RCC 7860 (cell line): ENCODE measurements around the gene PPARA.

ENCODE experiments used
- DNase-seq: peaks from one replicate; pipeline ENCODE4 v3.0.0-alpha.2; 2015; ENCODE audit warnings: low spot score
- FAIRE-seq: peaks from 2 replicates; lab custom pipeline; 2012; peaks lifted over from hg19 to GRCh38; lab: Jason Lieb, UNC

Gene PPARA

GRCh38 chr22:46140989-46141928, 9.1 kb upstream of the PPARA start:
- no peak for FAIRE-seq
- no peak for DNase-seq

- DNase-seq: no peak
- no peak for FAIRE-seq
Observed at GRCh38 chr22:46142548-46143490, 7.5 kb upstream of the PPARA start.

GRCh38 chr22:46143491-46144147, 6.7 kb upstream of the PPARA start:
- DNase-seq: no peak
- FAIRE-seq: no peak

GRCh38 chr22:46145361-46145851, 4.9 kb upstream of the PPARA start:
- FAIRE-seq (no peak), DNase-seq (no peak)

GRCh38 chr22:46145896-46146295, 4.4 kb upstream of the PPARA start:
- no peak for DNase-seq
- FAIRE-seq: no peak

GRCh38 chr22:46146329-46146728, 4.0 kb upstream of the PPARA start:
- FAIRE-seq: no peak
- no peak for DNase-seq

- no peak for DNase-seq
- no peak for FAIRE-seq
Observed at GRCh38 chr22:46147061-46147460, 3.3 kb upstream of the PPARA start.

GRCh38 chr22:46147471-46148267, 2.7 kb upstream of the PPARA start:
- no peak for DNase-seq
- FAIRE-seq: no peak

- DNase-seq: no peak
- no peak for FAIRE-seq
Observed at GRCh38 chr22:46148336-46148735, 2.0 kb upstream of the PPARA start.

- DNase-seq: no peak
- no peak for FAIRE-seq
Observed at GRCh38 chr22:46148816-46149511, 1.4 kb upstream of the PPARA start.

GRCh38 chr22:46149512-46150033, 753 bp upstream of the PPARA start:
- DNase-seq (no peak), FAIRE-seq (no peak)

- no peak for FAIRE-seq
- no peak for DNase-seq
Observed at GRCh38 chr22:46150655-46151477, 540 bp downstream of the PPARA start.

GRCh38 chr22:46153930-46154329, 3.6 kb downstream of the PPARA start:
- DNase-seq: no peak
- FAIRE-seq: no peak

GRCh38 chr22:46156031-46156430, 5.7 kb downstream of the PPARA start:
- FAIRE-seq: no peak
- DNase-seq: no peak

- FAIRE-seq: no peak
Observed at GRCh38 chr22:46158283-46158682, 8.0 kb downstream of the PPARA start.

GRCh38 chr22:46159212-46159611, 8.9 kb downstream of the PPARA start:
- DNase-seq (no peak), FAIRE-seq (no peak)

More at GRCh38 chr22:46158283-46158682, 8.0 kb downstream of the PPARA start:
- no peak for DNase-seq

- FAIRE-seq (peak; percentile 90), DNase-seq (peak; percentile 71)
Observed at GRCh38 chr22:46159777-46160176, 9.5 kb downstream of the PPARA start.

- FAIRE-seq (no peak), DNase-seq (no peak)
Observed at GRCh38 chr22:46162285-46162684, 12.0 kb downstream of the PPARA start.
